Medulla oblongata (tissue), 1 donor: ENCODE measurements around the gene TCN1.

Source experiments
- DNase-seq: peaks from one replicate; pipeline ENCODE4 v3.0.0-alpha.2; 2015; ENCODE audit errors: extremely low spot score

The TCN1 gene

DNA sequence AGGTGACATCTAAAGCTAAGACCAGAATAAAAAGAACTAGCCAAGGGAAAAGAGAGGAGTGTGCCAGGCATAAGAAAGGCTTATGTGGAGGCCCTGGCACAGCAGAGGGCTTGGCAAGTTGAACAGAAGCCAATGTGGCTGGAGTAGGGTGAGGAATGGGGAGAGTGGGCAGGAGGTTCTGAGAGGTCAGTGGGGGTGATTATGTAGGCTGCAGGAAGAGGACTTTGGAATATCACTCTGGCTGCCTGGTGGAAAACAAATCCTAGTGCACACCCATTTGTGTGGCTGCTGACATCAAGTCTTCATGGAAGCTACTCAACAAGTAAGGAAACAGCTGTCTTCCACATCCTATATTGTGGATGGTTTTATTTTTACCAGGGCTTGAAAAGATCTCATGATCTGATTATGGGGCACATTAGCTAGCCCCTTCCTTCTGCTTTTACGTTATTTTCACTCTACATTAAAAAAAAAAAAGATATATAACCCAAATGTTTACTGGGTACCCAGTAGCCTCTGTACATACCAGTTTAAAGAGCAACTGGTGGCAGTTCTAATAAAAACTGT, 59.2 kb downstream of the TCN1 start:
- no peak for DNase-seq

DNA sequence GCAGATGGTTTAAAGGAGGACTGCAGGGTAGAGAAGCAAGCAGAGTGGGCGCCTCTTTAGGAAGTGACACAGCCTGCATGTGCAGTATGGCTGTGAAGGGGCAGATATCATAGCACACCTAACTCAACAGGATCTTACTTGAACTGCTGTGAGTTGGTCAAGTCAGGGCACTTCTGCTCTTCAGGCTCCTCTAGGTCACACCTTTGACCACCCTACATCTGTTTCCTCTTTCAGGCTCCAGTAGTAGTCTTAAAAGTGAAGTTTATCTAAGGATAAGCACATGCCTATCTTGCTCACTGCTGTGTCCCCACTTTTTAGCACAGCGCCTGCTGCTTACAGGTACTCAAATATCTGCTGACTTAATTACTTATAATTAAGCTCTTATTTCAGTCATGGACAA, 62.2 kb downstream of the TCN1 start:
- DNase-seq, result no peak
